G401 (cell line): ENCODE data around the gene OR4E2. TPM values are rescaled to one million over a fixed set of nuclear protein-coding genes. Genes with fewer than 3 reads are reported as not detected.
A peak's percentile ranks its signal among the peaks of the same experiment; 100 is the strongest.
"Not testable (repeated sequence)": the region's sequence is repeated elsewhere in the genome, so short reads cannot be mapped to it uniquely, and the experiment has no call there.

ENCODE experiments used
- DNase-seq: peaks from one replicate; pipeline ENCODE4 v3.0.0-alpha.2; 2015; ENCODE audit warnings: low spot score
- in situ Hi-C: cut with HindIII; loops from 2 replicates; pipeline ENCODE4 v1.10.0; 2016; ENCODE audit warnings: low sequenced_read_pairs, mixed read lengths
- total RNA-seq: library from RNA; depleted of rRNA; stranded (reverse); fragments of >200 nt; shearing (Covaris generic); gene quantifications from 2 replicates; pipeline ENCODE4 v1.2.3, GENCODE V29; 2014; rRNA removed

OR4E2 gene
- total RNA-seq: not detected in 2 replicates

DNA sequence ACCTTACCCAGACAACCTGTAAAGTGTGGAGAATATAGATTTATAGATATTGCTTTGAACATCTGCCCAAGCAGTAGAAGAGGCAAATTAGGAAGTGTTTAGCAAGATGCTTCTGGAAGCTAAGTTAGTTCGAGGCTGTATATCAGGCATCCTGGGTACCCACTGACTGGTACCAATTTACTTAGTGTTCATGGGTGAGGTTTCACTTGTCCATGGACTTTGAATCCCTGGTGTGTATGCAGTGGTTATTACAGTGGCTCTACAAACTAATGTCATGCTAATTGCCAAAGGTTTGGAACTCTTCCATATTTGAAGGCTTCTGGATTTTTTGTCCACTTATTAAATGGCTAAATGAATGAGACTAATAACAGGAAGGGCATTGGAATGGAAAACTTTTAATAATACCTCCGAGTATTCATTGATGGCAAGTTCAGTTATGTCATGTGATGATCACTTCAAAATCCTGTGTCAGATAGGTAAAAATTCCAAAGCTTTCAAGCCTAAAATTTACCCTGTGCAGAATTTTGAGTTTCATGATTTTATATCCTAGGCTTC lies at the start of gene OR4E2:
TSS of gene OR4E2 (plus strand) at position 505 of the 555 bp plus-strand sequence. CDS start 11,248 bp downstream, outside the sequence.
- DNase-seq: no peak
- in situ Hi-C loops: no loop called here

GRCh38 chr14:21612324-21612723 lies 41.3 kb upstream of the OR4E2 start:
- in situ Hi-C loops: no loop called here

GRCh38 chr14:21614240-21614639 lies 39.4 kb upstream of the OR4E2 start:
- DNase-seq: no peak
- in situ Hi-C loops: no loop called here

More at GRCh38 chr14:21612324-21612723, 41.3 kb upstream of the OR4E2 start:
- DNase-seq: no peak

GRCh38 chr14:21617614-21618013 lies 36.0 kb upstream of the OR4E2 start:
- in situ Hi-C loops: no loop called here
- DNase-seq: no peak

DNA sequence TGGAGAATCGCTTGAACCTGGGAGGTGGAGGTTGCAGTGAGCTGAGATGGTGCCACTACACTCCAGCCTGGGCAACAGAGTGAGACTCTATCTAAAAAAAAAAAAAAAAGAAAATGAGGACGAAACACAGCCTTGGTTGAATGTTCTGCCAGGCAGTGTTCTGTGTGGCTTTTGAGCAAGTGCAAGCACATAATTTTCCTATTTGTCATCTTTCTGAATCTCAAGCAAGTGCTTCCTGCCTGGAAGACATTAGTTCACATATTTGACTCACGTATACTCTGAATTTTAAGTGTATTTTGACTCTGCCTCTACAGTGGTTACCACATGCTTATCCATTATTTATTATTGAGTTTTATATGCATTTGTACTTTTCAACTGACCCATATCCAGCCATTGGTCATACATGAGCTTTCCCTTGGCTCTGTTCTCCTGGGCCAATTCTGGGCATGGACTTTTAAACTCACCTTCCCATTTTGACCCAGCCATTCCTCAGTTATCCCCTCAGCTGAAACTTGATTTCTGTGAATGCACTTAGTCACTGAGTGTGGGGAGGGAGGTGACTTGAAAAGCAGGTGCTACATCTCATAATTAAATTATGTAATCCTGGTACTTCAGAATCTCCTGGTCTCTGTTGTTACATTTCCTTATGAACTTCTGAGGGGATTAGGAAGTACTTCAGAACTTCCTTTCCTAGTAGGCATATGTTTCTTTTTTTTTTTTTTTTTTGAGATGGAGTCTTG lies 27.0 kb upstream of the OR4E2 start:
- no peak for DNase-seq

GRCh38 chr14:21630503-21630902 lies 23.1 kb upstream of the OR4E2 start:
- in situ Hi-C loops: not testable (repeated sequence)

More for the DNA sequence above, 27.0 kb upstream of the OR4E2 start:
- in situ Hi-C loops: no loop called here

DNA sequence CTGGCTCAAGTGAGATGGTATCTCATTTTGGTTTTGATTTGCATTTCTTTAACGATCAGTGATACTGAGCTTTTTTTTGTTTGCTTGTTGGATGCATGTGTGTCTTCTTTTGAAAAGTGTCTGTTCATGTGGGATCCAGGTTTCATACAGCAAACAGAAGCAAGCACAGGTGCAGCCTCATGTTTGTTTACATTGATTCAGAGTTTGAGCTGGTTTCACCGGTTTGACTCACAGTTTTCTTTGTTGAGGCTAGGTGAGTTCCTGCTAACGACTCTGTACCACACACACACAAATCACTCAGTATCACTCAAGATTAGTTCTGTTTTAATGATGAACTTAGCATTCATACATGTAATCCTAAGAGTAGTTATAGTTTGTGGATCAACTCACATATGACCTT lies 22.6 kb upstream of the OR4E2 start:
- in situ Hi-C loops: no loop called here

More at GRCh38 chr14:21630503-21630902, 23.1 kb upstream of the OR4E2 start:
- DNase-seq: not testable (repeated sequence)

DNA sequence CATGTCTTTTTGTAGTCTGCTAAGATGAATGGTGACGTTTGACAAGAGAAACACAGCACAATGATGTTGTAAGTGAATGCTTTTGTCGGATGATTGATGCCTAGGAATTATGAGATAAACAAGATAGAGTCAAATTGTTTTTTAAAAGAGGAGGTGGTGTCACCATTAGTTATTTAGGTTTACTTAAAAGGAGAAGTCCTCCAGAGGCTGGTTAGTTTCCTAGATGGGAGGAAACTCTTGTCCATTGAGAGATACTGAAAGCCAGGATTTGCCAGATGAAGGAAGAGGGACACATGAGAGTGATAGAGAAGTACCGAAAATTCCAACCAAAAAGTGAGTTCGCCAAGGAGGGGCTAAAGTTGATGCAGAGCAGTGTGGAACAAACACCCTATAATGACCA lies 18.8 kb upstream of the OR4E2 start, which contains the start of gene OR10G2:
TSS of gene OR10G2 (minus strand) at position 101 of the 400 bp plus-strand sequence. CDS start at position 3, 98 bp downstream.
- in situ Hi-C loops: no loop called here
- no peak for DNase-seq

More for the DNA sequence above, 22.6 kb upstream of the OR4E2 start:
- DNase-seq: no peak

GRCh38 chr14:21642683-21643082 lies 11.0 kb upstream of the OR4E2 start:
- no peak for DNase-seq
- in situ Hi-C loops: no loop called here

DNA sequence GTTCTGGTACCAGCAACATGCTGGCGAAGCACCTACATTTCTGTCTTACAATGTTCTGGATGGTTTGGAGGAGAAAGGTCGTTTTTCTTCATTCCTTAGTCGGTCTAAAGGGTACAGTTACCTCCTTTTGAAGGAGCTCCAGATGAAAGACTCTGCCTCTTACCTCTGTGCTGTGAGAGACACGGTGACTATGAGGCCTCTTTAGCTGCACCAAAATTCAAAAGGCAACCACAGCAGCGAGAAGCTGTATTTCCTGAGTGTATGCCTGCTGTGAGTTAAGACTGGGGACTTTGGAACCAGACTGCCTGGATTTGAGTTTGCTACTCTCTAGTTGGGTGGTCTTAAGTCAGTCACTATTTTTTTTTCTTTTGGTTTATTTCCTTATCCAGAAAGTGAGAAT lies 10.2 kb upstream of the OR4E2 start:
- in situ Hi-C loops: no loop called here
- no peak for DNase-seq

DNA sequence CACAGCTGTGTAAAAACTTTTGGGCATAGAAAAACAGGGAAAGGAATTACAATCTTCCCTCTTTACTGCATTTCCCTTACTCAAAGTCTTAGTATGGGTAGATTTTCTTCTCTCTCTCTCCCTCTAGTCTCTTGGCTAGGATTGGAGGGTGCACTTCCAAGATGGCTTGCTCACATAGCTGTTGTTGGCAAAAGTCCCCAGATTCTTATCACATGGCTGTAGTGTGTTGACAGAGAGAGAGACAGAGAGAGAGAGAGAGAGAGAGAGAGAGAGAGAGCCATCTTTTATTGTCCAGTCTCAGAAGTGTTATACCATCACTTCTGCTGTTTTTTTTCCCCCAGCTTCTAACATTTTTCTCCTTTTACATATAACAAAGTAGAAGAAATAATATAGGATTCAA lies 6.3 kb upstream of the OR4E2 start:
- in situ Hi-C loops: no loop called here
- no peak for DNase-seq

- in situ Hi-C loops: no loop called here
- peak; percentile 26 for DNase-seq
These were observed 1.3 kb upstream of the OR4E2 start for GRCh38 chr14:21652209-21652808.

DNA sequence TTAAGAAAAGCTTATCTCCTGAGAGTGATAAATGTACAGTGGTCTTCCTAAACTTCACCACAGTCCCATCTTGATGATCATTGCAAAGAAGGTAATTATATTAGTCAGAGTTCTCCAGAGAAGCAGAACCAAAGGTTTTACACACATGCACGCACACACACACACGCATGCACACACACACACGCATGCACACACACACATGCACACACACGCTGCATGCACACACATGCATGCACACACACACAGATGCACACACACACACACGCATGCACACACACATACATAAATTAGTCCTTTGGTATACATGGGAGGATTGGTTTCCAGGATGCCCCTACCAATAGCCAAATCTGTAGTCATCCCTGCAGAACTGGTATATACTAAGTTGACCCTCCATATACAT lies 580 bp downstream of the OR4E2 start:
- no peak for DNase-seq
- in situ Hi-C loops: no loop called here

DNA sequence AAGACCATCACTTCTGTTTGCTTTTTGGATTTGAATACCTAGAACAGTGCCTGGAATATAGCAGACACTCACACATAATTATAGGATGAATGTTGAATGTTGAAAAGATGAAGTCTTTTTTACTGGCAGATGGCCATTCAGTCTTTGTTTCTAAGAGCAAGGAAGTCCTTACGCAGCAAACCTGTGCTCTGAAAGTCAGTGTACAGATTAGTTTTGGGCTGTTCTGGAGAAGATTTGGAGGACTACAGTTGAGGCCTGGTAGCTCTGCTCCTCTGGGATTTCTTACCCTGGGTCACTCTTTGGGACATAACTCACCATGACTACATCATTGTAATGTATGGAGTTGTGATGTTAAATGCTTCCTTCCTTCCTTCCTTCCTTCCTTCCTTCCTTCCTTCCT lies 3.3 kb downstream of the OR4E2 start:
- in situ Hi-C loops: no loop called here
- DNase-seq: no peak

GRCh38 chr14:21668377-21668776 lies 14.7 kb downstream of the OR4E2 start:
- in situ Hi-C loops: no loop called here
- DNase-seq: no peak

DNA sequence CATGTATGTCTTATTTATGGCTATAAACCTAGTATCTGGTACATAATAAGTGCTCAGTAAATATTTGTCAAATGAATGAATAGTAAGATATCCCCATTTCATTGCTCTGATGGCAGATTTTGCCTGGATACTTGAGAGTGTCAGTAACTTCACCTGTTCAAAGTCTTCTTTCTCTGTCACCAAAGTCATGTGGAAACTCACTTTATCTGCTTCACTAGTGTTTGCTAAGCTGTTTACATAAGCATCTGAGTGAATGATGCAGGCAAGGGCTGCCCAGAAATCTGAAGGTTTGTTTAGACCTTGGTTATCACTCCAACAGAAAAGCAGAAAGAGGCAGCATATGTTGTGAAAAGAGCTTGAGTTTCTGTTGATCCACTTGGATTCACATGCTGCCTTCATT lies 15.6 kb downstream of the OR4E2 start:
- in situ Hi-C loops: no loop called here
- DNase-seq: no peak

DNA sequence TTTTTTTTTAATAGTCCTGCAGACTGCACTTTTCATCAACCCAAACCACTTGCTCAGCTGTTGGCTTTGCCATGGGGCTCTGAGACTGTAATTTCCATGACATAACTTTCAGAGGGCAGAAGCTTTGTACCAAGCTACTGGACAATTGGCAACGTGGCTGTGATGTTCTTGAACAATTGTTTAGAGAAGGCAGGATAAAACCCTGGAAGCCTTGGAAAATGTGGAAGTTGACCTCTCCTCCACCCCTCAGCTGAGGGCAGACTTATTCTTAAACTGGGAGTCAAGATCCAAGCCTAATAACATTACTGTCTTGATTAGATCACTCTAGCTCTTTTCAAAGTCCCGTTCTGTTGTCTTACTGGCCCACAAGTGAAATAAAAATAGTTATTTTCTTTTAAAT lies 17.7 kb downstream of the OR4E2 start:
- no peak for DNase-seq
- in situ Hi-C loops: no loop called here

GRCh38 chr14:21672116-21672515 lies 18.5 kb downstream of the OR4E2 start:
- in situ Hi-C loops: no loop called here
- DNase-seq: no peak

GRCh38 chr14:21673718-21674117 lies 20.1 kb downstream of the OR4E2 start, which contains the start of gene OR4E1:
Gene OR4E1 (minus strand): TSS chr14:21673818. CDS start chr14:21670935, 2,883 bp downstream.
- in situ Hi-C loops: no loop called here
- no peak for DNase-seq

- in situ Hi-C loops: no loop called here
- no peak for DNase-seq
These were observed 21.9 kb downstream of the OR4E2 start for GRCh38 chr14:21675566-21675965.
